Peyer's patch (tissue), 4 donors: ENCODE results near the gene SH3RF3. TPM values are rescaled to one million over a fixed set of nuclear protein-coding genes. Genes with fewer than 3 reads are reported as not detected.

ENCODE experiments used
- DNase-seq, 3 donors: peaks; one replicate each; pipeline ENCODE4 v3.0.0-alpha.2; 2017 to 2019
- H3K27ac ChIP-seq, 4 donors: fragments of 200-600 bp; sonication (generic); one replicate each; pipeline ENCODE4 v1.5.1; 2016 to 2019
- H3K27me3 ChIP-seq, 2 donors: fragments of 200-600 bp; sonication (generic); one replicate each; pipeline ENCODE4 v1.5.1; 2019
- H3K36me3 ChIP-seq, 3 donors: fragments of 200-600 bp; sonication (generic); one replicate each; pipeline ENCODE4 v1.5.1; 2016 to 2019
- H3K4me1 ChIP-seq, 4 donors: fragments of 200-600 bp; sonication (generic); one replicate each; pipeline ENCODE4 v1.5.1; 2016 to 2019
- H3K4me3 ChIP-seq, 4 donors: fragments of 200-600 bp; sonication (generic); 1 replicate in 3 of 4; 2 replicates in 1 of 4; pipeline ENCODE4 v1.5.1; 2016 to 2019; ENCODE audit warnings: mild to moderate bottlenecking in 1 of 4
- H3K9me3 ChIP-seq, 4 donors: fragments of 200-600 bp; sonication (generic); one replicate each; pipeline ENCODE4 v1.5.1; 2016 to 2019; ENCODE audit warnings: mild to moderate bottlenecking in 1 of 4
- POLR2A ChIP-seq, 2 donors: fragments of 450-650 bp; IDR thresholded peaks; one replicate each; pipeline ENCODE4 v1.5.1; 2017; ENCODE audit warnings: antibody characterized with exemption in 2 of 2, mild to moderate bottlenecking in 2 of 2, moderate library complexity in 2 of 2
- total RNA-seq, 4 donors: library from RNA; depleted of rRNA; stranded (reverse); fragments of >200 nt; gene quantifications; one replicate each; pipeline ENCODE4 v1.1.0, GENCODE V29; 2016
- TF ChIP-seq, protein P1 (sequence below), 6 experiments: fragments of 450-650 bp in 4 of 6; fragments of 200-600 bp in 2 of 6; sonication (generic) in 1 of 6; IDR thresholded peaks; one replicate each; pipeline ENCODE4 v1.5.1; 2017 to 2019; ENCODE audit warnings: antibody characterized with exemption in 6 of 6, mild to moderate bottlenecking in 3 of 6, moderate library complexity in 1 of 6

Gene SH3RF3
- total RNA-seq, 4 donors from 2014 or later: 1.1 to 5.0 (median 3.3) TPM

- peak overlapping the region in 3 of 4 donors; percentile 55 to 85 (median 80) for H3K27ac ChIP-seq
- peaks cover 0 to 11% (median 0%) of the 10 kb centered on the region in 4 donors for H3K4me1 ChIP-seq
- H3K4me3 ChIP-seq: no peak overlapping the region
- TF ChIP-seq POLR2A (IDR thresholded peaks at IDR 0.05): no peak
- TF ChIP-seq, protein P1, sequence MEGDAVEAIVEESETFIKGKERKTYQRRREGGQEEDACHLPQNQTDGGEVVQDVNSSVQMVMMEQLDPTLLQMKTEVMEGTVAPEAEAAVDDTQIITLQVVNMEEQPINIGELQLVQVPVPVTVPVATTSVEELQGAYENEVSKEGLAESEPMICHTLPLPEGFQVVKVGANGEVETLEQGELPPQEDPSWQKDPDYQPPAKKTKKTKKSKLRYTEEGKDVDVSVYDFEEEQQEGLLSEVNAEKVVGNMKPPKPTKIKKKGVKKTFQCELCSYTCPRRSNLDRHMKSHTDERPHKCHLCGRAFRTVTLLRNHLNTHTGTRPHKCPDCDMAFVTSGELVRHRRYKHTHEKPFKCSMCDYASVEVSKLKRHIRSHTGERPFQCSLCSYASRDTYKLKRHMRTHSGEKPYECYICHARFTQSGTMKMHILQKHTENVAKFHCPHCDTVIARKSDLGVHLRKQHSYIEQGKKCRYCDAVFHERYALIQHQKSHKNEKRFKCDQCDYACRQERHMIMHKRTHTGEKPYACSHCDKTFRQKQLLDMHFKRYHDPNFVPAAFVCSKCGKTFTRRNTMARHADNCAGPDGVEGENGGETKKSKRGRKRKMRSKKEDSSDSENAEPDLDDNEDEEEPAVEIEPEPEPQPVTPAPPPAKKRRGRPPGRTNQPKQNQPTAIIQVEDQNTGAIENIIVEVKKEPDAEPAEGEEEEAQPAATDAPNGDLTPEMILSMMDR (IDR thresholded peaks at IDR 0.05): no peak
- no peaks in the 10 kb centered on the region for H3K27me3 ChIP-seq
- H3K9me3 ChIP-seq: no peaks in the 10 kb centered on the region
- no peaks in the 10 kb centered on the region for H3K36me3 ChIP-seq
- peak in 2 of 3 donors; percentile 21 to 67 for DNase-seq
These were observed 44.5 kb downstream of the SH3RF3 start for GRCh38 chr2:109173311-109174171.

GRCh38 chr2:109174214-109174613, 45.2 kb downstream of the SH3RF3 start:
- peaks cover 0 to 11% (median 0%) of the 10 kb centered on the region in 4 donors for H3K4me1 ChIP-seq
- TF ChIP-seq, protein P1 (IDR thresholded peaks at IDR 0.05): no peak
- TF ChIP-seq POLR2A (IDR thresholded peaks at IDR 0.05): no peak
- H3K27me3 ChIP-seq: no peaks in the 10 kb centered on the region
- H3K4me3 ChIP-seq: no peak overlapping the region
- DNase-seq: no peak
- H3K27ac ChIP-seq: peak overlapping the region in 3 of 4 donors; percentile 55 to 85 (median 80)
- H3K9me3 ChIP-seq: no peaks in the 10 kb centered on the region
- no peaks in the 10 kb centered on the region for H3K36me3 ChIP-seq

- Histone ChIP-seq H3K4me3 (no peak overlapping the region), H3K36me3 (no peaks in the 10 kb centered on the region), H3K27ac (peak overlapping the region in 2 of 4 donors; percentile 80 to 85), H3K4me1 (peaks cover 0 to 11% (median 0%) of the 10 kb centered on the region in 4 donors), H3K9me3 (no peaks in the 10 kb centered on the region), H3K27me3 (no peaks in the 10 kb centered on the region)
- no peak for DNase-seq
- TF ChIP-seq, protein P1 (IDR thresholded peaks at IDR 0.05): no peak
These were observed 45.8 kb downstream of the SH3RF3 start for GRCh38 chr2:109174626-109175349.

- no peak for TF ChIP-seq POLR2A (IDR thresholded peaks at IDR 0.05)
- TF ChIP-seq, protein P1 (IDR thresholded peaks at IDR 0.05): no peak
- Histone ChIP-seq H3K4me3 (no peak overlapping the region), H3K27me3 (no peaks in the 10 kb centered on the region), H3K27ac (no peak overlapping the region), H3K4me1 (peaks cover 0 to 11% (median 0%) of the 10 kb centered on the region in 4 donors), H3K9me3 (no peaks in the 10 kb centered on the region), H3K36me3 (no peaks in the 10 kb centered on the region)
- no peak for DNase-seq
These were observed 46.3 kb downstream of the SH3RF3 start for GRCh38 chr2:109175350-109175678.

GRCh38 chr2:109176928-109177327, 47.9 kb downstream of the SH3RF3 start:
- Histone ChIP-seq H3K27me3 (no peaks in the 10 kb centered on the region), H3K4me3 (no peak overlapping the region), H3K4me1 (peaks cover 0 to 11% (median 0%) of the 10 kb centered on the region in 4 donors), H3K9me3 (no peaks in the 10 kb centered on the region), H3K27ac (no peak overlapping the region), H3K36me3 (no peaks in the 10 kb centered on the region)
- no peak for DNase-seq
- TF ChIP-seq, protein P1 (IDR thresholded peaks at IDR 0.05): no peak
- no peak for TF ChIP-seq POLR2A (IDR thresholded peaks at IDR 0.05)
